ENCODE results near the gene NFATC1.

DNA sequence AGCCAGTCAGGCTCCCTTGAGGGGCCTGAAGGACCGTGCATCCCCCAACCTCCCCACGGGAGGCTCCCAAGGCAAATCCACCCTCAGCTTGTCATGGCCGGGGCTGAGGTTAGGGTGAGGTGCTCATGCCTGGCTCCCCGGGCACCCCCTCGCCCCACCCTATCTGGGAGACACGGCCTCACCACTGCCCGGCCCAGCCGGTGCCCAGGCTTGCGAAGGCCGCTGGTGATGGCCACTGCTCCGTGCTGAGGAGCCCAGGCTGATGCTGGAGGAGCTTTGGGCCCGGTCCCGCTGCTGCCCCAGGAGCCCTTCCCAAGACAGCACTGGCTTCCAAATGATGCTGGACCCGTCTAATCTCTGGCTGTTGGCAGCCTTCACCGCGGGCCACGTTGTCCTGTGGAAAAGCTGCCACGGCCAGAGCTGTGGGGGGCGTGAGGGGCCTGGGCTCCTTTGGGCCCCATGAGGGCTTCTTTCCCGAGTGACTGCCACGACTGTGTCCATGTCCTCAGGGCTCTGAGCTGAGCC, 148.2 kb downstream of the NFATC1 start:
- TF ChIP-seq POLR2AphosphoS5 (IDR thresholded peaks at IDR 0.05; ENCODE audit: low read depth, low read length) (no peak), TAF1 (IDR thresholded peaks at IDR 0.05; ENCODE audit: borderline replicate concordance, insufficient read depth, low read length) (no peak)
- TF ChIP-seq, protein P1, sequence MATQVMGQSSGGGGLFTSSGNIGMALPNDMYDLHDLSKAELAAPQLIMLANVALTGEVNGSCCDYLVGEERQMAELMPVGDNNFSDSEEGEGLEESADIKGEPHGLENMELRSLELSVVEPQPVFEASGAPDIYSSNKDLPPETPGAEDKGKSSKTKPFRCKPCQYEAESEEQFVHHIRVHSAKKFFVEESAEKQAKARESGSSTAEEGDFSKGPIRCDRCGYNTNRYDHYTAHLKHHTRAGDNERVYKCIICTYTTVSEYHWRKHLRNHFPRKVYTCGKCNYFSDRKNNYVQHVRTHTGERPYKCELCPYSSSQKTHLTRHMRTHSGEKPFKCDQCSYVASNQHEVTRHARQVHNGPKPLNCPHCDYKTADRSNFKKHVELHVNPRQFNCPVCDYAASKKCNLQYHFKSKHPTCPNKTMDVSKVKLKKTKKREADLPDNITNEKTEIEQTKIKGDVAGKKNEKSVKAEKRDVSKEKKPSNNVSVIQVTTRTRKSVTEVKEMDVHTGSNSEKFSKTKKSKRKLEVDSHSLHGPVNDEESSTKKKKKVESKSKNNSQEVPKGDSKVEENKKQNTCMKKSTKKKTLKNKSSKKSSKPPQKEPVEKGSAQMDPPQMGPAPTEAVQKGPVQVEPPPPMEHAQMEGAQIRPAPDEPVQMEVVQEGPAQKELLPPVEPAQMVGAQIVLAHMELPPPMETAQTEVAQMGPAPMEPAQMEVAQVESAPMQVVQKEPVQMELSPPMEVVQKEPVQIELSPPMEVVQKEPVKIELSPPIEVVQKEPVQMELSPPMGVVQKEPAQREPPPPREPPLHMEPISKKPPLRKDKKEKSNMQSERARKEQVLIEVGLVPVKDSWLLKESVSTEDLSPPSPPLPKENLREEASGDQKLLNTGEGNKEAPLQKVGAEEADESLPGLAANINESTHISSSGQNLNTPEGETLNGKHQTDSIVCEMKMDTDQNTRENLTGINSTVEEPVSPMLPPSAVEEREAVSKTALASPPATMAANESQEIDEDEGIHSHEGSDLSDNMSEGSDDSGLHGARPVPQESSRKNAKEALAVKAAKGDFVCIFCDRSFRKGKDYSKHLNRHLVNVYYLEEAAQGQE (IDR thresholded peaks at IDR 0.05; ENCODE audit: insufficient read depth in 1 of 2, low read depth in 2 of 2, low read length in 2 of 2), result no peak
